HG02588 (cell line): ENCODE data around the gene PPP1R1B.
A peak's percentile ranks its signal among the peaks of the same experiment; 100 is the strongest.

Experiments used
- ATAC-seq: cut with Tn5 transposase; IDR thresholded peaks from one replicate; pipeline ENCODE4 v1.9.1; 2021; ENCODE audit warnings: mild to moderate bottlenecking, moderate library complexity; ENCODE audit not compliant: unreplicated experiment

PPP1R1B gene

DNA sequence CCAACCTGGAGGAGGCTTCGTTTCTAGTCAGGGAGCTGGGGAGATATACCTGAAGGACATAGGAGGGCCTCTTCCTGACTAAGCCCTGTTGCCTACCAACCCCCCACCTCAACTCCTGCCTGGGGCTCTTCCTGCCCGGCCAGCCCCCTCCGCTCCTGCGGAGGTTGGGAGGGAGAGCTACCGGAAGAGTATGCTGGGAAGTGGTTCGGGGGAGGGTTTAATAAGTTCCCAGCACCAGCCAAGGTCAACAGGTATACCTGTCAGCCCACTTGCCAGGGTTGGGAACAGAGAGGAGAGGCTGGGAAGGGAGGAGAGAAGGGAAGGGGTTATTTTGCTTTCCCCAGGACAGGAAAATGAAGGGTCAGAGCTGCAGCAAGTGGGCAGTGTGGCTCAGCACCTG lies 4.7 kb downstream of the PPP1R1B start:
- ATAC-seq, result no peak

- ATAC-seq, result no peak
These were observed 5.6 kb downstream of the PPP1R1B start for GRCh38 chr17:39632153-39632941.

DNA sequence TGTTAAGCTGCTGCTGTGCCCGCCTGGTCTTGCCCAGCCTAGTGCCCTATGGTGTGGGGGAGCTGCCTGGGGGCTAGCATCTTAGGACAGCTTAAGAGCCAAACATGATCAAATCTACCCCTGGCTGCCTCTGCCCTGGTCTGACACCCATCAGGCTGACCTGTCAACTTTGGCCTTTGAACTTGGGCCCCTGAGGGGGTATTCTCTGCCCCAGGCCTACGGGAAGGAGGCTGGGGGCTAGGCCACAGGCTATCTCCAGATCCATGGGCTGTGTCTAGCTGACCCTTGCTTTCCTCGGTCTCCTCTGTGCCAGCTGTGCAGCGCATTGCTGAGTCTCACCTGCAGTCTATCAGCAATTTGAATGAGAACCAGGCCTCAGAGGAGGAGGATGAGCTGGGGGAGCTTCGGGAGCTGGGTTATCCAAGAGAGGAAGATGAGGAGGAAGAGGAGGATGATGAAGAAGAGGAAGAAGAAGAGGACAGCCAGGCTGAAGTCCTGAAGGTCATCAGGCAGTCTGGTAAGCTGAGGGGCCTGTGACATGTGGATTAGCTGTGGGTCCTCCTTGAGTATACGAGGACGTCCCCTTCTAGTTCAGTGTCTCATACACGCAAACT lies 6.9 kb downstream of the PPP1R1B start:
- no peak for ATAC-seq

- no peak for ATAC-seq
These were observed 7.7 kb downstream of the PPP1R1B start for GRCh38 chr17:39634384-39634871.

GRCh38 chr17:39635614-39636176 lies 8.9 kb downstream of the PPP1R1B start:
- ATAC-seq, result no peak

GRCh38 chr17:39636587-39636926 lies 9.8 kb downstream of the PPP1R1B start:
- peak; percentile 5 for ATAC-seq

DNA sequence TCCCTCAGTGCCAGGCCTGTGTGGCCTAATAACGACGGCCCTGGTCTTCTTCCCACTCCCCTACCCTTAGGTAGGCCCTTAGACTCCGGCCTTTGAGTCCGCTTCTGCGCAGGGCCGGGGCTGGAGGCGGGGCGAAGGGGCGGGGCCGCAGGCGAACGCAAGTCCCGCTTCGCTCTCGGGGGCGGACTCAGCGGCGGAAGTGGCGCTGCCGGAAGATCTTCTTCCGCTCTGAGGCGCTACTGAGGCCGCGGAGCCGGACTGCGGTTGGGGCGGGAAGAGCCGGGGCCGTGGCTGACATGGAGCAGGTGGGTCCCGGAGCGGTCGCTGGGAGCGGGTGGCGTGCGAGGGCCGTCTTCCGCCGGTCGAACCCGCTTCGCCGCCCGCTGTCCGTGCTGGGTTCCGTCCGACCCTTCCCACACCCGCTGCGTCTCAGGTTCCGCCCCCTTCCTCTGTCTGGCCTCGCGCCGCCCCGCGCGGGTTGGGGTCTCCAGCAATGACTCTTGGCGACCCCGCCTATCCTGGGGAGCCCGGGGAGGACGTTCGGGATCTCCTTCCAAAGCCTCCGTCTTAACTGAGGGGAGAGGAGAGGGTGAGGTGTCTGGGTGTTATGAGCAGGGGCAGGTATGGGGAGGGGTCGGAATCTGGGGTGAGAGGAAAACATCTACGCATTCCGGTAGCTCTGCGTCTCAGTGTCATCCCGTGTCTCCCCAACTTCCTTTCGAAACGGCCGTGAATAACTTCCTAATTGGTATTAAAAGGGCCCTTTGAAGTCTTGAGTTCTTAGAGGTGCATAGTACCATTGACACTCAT lies 10.4 kb downstream of the PPP1R1B start, which contains the start of gene STARD3:
STARD3 (plus strand) TSS at position 218 of the 810 bp plus-strand sequence. CDS start 16,388 bp downstream, outside the sequence.
- ATAC-seq, result peak; percentile 72

GRCh38 chr17:39638317-39638716 lies 11.6 kb downstream of the PPP1R1B start:
- no peak for ATAC-seq

GRCh38 chr17:39639043-39639442 lies 12.3 kb downstream of the PPP1R1B start:
- ATAC-seq, result no peak

GRCh38 chr17:39639566-39640458 lies 13.1 kb downstream of the PPP1R1B start:
- no peak for ATAC-seq

DNA sequence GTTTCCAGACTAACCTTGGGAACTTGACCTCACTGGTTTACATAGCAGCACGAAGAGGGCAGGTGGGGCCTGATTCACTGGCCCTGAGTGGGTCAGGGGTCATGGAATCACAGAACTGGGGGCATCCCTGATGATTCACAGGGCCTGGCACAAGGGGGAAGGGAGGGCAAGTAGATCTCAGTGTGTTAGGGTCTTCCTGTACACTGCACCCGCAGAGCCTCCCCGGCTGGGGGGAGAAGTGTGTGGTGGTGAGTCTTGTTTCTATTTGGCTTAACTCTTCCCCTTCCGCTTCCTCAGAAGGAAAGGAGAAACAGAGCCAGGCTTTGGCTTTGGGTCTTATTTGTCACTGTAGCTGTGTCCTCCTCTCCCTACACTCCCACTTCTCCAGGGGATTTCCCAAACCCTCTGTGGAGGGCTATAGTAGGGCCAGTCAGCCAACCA lies 13.9 kb downstream of the PPP1R1B start:
- ATAC-seq, result no peak

- ATAC-seq, result no peak
These were observed 14.3 kb downstream of the PPP1R1B start for GRCh38 chr17:39641097-39641496.

DNA sequence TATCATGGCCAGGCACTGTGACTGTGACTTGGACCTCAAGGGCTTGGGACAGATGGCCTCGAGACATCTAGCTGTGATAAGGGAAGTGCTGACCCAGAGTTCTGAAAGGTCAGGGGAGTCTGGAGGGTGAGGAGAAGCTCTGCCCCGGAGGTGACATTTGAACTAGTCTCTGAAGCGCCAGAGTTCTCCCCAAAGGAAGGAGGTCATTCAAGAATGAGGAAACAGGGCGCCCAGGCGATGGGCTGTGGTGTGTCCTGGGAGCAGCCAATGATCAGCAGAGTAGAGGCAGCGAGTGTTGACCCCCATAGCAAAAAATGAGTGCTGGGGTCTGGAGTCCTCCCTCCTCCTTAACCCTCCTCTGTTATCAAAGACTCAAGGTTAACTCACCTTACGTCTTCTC lies 15.1 kb downstream of the PPP1R1B start:
- ATAC-seq, result no peak

GRCh38 chr17:39642291-39643074 lies 15.7 kb downstream of the PPP1R1B start:
- no peak for ATAC-seq

DNA sequence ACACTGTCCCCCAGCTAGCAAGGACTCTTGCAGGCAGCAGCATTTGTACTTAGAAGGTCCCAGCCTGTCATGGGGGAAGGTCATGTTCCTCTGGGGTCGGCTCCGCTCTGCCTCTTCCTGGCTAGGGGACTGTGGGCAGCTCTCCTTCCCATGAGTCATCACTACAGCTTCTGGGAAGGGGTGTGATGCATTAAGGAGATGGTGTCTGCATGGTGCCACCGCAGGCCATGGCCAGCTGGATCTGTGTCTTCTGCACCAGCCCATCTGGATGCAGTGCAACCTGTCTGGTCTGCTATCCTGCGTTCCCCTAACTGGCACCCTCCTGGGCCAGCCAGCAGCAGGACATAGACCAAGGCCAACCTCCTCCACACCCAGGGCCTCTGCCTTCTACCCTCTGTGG lies 16.5 kb downstream of the PPP1R1B start:
- ATAC-seq, result no peak

- ATAC-seq, result no peak
These were observed 20.5 kb downstream of the PPP1R1B start for GRCh38 chr17:39647256-39647655.

DNA sequence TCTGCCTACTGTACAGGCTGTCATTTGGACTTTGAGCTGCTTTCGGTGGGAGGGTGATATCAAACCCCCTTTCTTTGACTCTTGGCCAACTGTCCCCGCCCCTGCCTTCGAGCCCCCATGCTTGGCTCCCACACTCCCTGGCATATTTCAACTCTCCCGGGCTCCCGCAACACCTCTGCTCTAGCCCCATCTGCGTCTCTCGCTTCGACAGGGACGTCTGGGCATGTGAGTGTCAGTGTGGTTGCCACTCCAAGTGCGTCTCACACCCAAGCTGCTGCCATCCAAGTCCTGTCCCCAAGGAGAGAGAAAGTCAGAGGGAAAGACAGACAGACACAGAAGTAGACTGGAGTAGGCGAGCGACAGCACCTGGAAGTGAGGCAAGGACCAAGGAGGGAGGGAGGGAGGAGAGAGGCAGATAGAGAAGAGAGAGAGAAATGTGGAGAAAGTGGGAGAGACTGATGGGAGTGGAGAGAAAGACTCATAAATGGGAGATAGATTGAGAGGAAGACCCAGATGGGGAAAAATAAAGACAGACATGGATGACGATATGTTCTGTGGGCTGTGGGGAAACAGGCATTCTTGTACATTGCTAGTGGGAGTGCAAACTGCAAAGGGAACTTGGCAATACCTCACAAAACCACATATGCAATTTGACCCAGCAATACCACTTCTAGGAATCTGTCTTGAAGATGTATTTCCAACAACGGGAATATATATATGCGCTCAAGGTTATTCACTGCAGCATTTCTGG lies 22.0 kb downstream of the PPP1R1B start:
- ATAC-seq, result no peak

GRCh38 chr17:39650121-39650579 lies 23.4 kb downstream of the PPP1R1B start:
- ATAC-seq, result no peak
